ENCODE results near the gene GNE.
"Not testable (repeated sequence)": the region's sequence is repeated elsewhere in the genome, so short reads cannot be mapped to it uniquely, and the experiment has no call there.

Gene GNE

GRCh38 chr9:36268007-36268427 lies 9.8 kb upstream of the GNE start:
- no peak for DNase-seq

- DNase-seq, result no peak
Observed at GRCh38 chr9:36264896-36265295, 6.6 kb upstream of the GNE start.

GRCh38 chr9:36263683-36264082 lies 5.4 kb upstream of the GNE start:
- DNase-seq, result no peak

GRCh38 chr9:36258996-36259533 lies 817 bp upstream of the GNE start:
- no peak for DNase-seq

GRCh38 chr9:36251428-36251827 lies 6.8 kb downstream of the GNE start:
- DNase-seq, result no peak

GRCh38 chr9:36250079-36250478 lies 8.2 kb downstream of the GNE start:
- DNase-seq, result no peak

- no peak for DNase-seq
Observed at GRCh38 chr9:36249189-36249588, 9.1 kb downstream of the GNE start.

GRCh38 chr9:36248061-36248460 lies 10.2 kb downstream of the GNE start:
- peak; percentile 59 for DNase-seq

GRCh38 chr9:36247356-36247755 lies 10.9 kb downstream of the GNE start:
- no peak for DNase-seq

- no peak for DNase-seq
Observed at GRCh38 chr9:36245906-36246305, 12.3 kb downstream of the GNE start.

- not testable (repeated sequence) for DNase-seq
Observed at GRCh38 chr9:36239675-36240074, 18.6 kb downstream of the GNE start.

- not testable (repeated sequence) for DNase-seq
Observed at GRCh38 chr9:36239205-36239604, 19.0 kb downstream of the GNE start.

- DNase-seq, result no peak
Observed at GRCh38 chr9:36237230-36237629, 21.0 kb downstream of the GNE start.

GRCh38 chr9:36222449-36222848 lies 35.8 kb downstream of the GNE start:
- no peak for DNase-seq

- DNase-seq, result no peak
Observed at GRCh38 chr9:36221667-36222066, 36.6 kb downstream of the GNE start.

GRCh38 chr9:36218411-36218901 lies 39.8 kb downstream of the GNE start:
- DNase-seq, result no peak

GRCh38 chr9:36218011-36218410 lies 40.2 kb downstream of the GNE start:
- no peak for DNase-seq

- no peak for DNase-seq
Observed at GRCh38 chr9:36217256-36217968, 40.8 kb downstream of the GNE start.

- DNase-seq, result no peak
Observed at GRCh38 chr9:36214571-36214970, 43.7 kb downstream of the GNE start.

- no peak for DNase-seq
Observed at GRCh38 chr9:36213989-36214388, 44.3 kb downstream of the GNE start.

GRCh38 chr9:36213387-36213786 lies 44.9 kb downstream of the GNE start:
- DNase-seq, result no peak

GRCh38 chr9:36211510-36211909 lies 46.7 kb downstream of the GNE start:
- DNase-seq, result no peak

GRCh38 chr9:36210722-36211121 lies 47.5 kb downstream of the GNE start:
- DNase-seq, result no peak

GRCh38 chr9:36208521-36209253 lies 49.6 kb downstream of the GNE start:
- DNase-seq, result no peak

All from AML-193 (cell line).